ENCODE measurements around the gene SFMBT2. TPM values are rescaled to one million over a fixed set of nuclear protein-coding genes. Genes with fewer than 3 reads are reported as not detected.

Gene SFMBT2
- total RNA-seq, 2 donors from 2014 or later: 28.2 to 42.1 TPM

GRCh38 chr10:7111561-7111960 lies 299.3 kb downstream of the SFMBT2 start:
- Mint-ChIP-seq H3K9me3 (no peaks in the 10 kb centered on the region), H3K4me1 (ENCODE audit: low read depth) (peaks cover 7% of the 10 kb centered on the region), H3K36me3 (ENCODE audit: insufficient read depth in 2 of 2) (no peaks in the 10 kb centered on the region), H3K4me3 (no peak overlapping the region), H3K27me3 (ENCODE audit: low read depth) (peaks cover 9% of the 10 kb centered on the region), H3K27ac (no peak overlapping the region)
- no peak for DNase-seq
- ATAC-seq (replicated peaks in 1 of 2): no peak

- Mint-ChIP-seq H3K27me3 (ENCODE audit: low read depth) (peaks cover 9% of the 10 kb centered on the region), H3K4me1 (ENCODE audit: low read depth) (peaks cover 7% of the 10 kb centered on the region), H3K9me3 (no peaks in the 10 kb centered on the region)
Measured at GRCh38 chr10:7111089-7111488, 299.7 kb downstream of the SFMBT2 start.

More at GRCh38 chr10:7111089-7111488, 299.7 kb downstream of the SFMBT2 start:
- ATAC-seq (replicated peaks in 1 of 2) (no peak), DNase-seq (no peak)
- Mint-ChIP-seq H3K36me3 (ENCODE audit: insufficient read depth in 2 of 2) (no peaks in the 10 kb centered on the region), H3K27ac (no peak overlapping the region), H3K4me3 (no peak overlapping the region)

All from activated T-cell treated with anti-CD3 and anti-CD28 coated beads, Interleukin-2, amount 50 U/mL, for 72 hours (primary cell).